ENCODE data around the gene SH2D7. TPM values are rescaled to one million over a fixed set of nuclear protein-coding genes. Genes with fewer than 3 reads are reported as not detected.
A peak's percentile ranks its signal among the peaks of the same experiment; 100 is the strongest.

SH2D7 gene
- total RNA-seq, 1 experiment from 2014 or later, result not detected

- no peak for DNase-seq (ENCODE audit: low spot score)
- in situ Hi-C loops (cut with HindIII; ENCODE audit: low sequenced_read_pairs), result no loop called here
Observed at GRCh38 chr15:78059110-78059839, 33.1 kb upstream of the SH2D7 start.

DNA sequence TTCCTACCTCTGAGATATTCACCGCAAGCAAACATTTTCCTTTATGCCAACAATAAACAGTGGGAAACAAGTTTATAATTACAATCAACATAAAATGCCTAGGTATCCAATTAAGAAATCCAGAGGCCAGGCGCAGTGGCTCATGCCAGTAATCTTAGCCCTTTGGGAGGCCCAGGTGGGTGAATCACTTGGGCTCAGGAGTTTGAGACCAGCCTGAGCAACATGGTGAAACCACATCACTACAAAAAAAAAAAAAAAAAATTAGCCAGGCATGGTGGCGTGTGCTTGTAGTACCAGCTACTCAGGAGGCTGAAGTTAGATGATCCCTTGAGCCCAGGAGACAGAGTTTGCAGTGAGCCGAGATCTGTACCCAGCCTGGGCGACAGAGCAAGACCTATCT, 32.1 kb upstream of the SH2D7 start:
- DNase-seq (ENCODE audit: low spot score), result no peak
- in situ Hi-C loops (cut with HindIII; ENCODE audit: low sequenced_read_pairs), result no loop called here

GRCh38 chr15:78061963-78062427, 30.4 kb upstream of the SH2D7 start:
- in situ Hi-C loops (cut with HindIII; ENCODE audit: low sequenced_read_pairs), result no loop called here

DNA sequence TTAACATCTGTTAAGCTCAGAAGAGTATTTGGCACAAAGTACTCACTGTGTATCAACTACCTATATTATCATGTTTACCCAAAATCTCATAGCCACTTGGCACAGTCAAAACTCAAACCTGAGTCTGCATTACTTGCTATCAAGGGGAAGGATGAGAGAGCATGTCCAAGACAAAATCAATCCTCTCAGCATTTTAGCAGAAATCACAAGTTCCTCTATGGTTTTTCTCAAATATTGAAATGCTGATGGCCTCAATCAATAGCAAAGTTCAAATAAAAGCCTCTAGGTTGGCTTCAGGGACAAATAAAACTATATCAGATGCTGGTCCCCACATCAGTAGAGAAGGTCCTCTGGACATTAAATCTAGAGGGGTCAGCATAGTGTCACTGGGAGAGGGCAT, 29.1 kb upstream of the SH2D7 start:
- in situ Hi-C loops (cut with HindIII; ENCODE audit: low sequenced_read_pairs), result no loop called here
- no peak for DNase-seq (ENCODE audit: low spot score)

More at GRCh38 chr15:78061963-78062427, 30.4 kb upstream of the SH2D7 start:
- DNase-seq (ENCODE audit: low spot score), result no peak

GRCh38 chr15:78063970-78064385, 28.4 kb upstream of the SH2D7 start:
- in situ Hi-C loops (cut with HindIII; ENCODE audit: low sequenced_read_pairs), result no loop called here
- no peak for DNase-seq (ENCODE audit: low spot score)

DNA sequence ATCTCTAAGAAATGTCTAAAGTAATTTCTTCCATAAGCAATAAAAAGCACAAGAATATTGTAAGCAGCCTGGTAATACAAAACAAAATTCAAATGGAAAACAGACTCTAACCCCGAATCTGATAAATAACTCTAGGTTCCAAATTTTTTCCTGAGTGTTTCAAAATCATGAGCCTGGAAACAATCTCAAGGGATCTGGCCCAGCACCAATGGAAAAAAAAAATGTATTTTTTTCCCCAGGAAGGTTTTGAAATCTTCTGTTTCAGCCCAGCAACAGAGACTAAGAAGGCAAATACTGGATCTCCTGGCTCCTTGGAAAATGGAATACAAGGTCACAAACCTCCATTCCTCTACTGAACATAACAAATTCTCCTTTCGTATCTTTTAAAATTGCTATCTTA, 27.8 kb upstream of the SH2D7 start:
- in situ Hi-C loops (cut with HindIII; ENCODE audit: low sequenced_read_pairs), result no loop called here
- DNase-seq (ENCODE audit: low spot score), result no peak

GRCh38 chr15:78065284-78065872, 27.0 kb upstream of the SH2D7 start:
- in situ Hi-C loops (cut with HindIII; ENCODE audit: low sequenced_read_pairs), result no loop called here
- DNase-seq (ENCODE audit: low spot score), result no peak

DNA sequence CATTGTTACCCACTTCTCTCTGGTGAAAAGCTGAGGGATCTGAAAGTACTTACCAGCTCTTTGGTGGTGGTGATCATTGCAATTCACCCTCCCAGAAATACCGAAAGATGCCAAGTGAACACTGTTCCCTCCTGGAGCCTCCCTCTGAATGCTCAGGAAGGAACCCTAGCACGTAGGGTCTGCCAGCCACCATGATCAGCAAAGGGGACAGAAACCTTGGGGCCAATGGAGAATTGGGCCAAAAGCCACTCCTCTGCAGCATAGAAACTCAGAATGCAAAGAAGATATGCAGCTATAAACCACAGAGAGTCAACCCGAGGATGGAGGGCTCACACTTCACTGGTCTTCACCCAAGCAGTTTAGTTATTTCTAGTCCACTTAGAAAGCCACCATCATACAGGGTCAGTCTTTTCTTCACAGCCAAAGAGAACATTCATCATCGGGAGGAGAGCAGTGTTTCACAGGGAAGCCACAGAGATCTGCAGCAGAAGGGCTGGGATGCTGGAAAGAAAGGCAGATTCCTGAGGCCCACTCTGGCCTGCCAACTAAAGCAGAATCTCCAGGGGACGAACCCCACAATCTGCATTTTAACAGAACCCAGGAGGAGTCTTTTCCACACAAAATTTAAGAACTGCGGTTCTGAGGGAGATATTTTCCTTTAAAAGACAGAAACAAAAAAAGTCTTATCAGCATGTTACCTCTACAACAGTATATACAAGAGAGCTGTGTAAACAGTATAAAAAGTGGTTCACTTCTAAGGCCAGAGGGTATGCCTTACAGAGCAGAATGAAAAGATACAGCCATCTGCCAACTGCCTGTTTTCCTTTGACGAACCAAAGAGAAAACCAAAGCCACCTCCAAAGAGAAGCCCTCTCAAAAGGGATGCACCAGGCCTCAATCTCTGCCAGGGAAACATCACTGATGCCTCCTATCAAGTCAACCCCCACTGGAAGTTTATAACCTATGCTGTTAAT, 26.1 kb upstream of the SH2D7 start:
- in situ Hi-C loops (cut with HindIII; ENCODE audit: low sequenced_read_pairs), result no loop called here
- no peak for DNase-seq (ENCODE audit: low spot score)

DNA sequence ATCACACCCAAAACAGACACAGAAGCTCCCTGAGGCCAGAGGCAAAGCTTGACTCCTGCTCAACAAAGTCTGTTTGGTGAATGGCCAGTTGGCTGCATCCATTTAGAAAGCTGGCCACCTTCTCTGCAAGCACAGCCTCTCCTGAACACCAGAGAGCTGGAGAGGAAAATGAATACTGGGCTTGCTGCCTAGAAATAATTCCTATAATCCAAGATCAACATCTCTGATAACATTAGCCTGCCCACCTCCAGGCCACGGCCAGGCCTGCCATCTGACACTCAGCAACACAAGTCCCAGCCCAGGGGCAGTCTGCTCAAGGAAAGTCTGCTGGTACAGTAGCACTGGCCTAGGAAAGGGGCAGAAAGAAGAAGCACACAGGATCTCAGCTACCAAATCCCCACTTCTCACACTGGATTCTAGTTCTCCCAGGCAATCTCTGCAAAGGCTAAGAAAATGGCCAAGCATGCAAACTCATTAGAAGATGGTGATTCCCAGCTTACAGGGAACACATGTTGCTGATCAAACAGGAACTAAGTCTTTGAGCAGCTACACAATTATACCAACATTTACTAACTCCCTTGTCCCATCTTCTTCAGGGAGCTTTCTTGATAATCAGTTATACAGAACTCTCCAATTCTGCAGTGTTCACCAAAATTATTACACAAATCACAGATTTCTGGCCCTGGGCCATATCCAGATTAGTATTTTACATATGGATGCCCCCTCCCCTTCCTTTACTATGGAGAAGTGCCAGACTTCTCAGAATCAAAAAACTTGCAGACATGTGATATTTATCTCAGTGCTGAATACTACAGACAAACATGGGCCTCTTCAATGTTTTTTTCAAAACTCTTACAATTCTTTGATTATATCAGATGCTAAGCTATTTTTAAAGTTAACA, 24.8 kb upstream of the SH2D7 start:
- DNase-seq (ENCODE audit: low spot score), result no peak
- in situ Hi-C loops (cut with HindIII; ENCODE audit: low sequenced_read_pairs), result no loop called here

DNA sequence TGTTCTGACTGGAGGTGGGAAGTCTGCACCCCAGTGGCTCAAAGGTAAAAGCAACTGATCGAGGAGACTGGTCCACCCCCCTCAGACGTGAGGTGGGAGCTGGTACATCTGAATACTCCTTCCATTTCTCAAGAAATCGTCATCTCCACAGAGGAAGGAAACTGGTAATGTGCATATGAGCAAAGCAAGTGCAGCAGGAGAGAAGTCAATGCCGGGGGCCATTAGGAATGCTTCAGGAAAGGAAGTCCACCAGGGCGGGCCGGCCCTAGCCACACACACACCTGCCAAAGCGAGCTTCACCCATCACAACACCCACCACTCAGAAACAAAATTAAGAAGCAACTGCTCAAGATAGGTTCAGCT, 23.3 kb upstream of the SH2D7 start:
- in situ Hi-C loops (cut with HindIII; ENCODE audit: low sequenced_read_pairs), result no loop called here
- DNase-seq (ENCODE audit: low spot score), result no peak

DNA sequence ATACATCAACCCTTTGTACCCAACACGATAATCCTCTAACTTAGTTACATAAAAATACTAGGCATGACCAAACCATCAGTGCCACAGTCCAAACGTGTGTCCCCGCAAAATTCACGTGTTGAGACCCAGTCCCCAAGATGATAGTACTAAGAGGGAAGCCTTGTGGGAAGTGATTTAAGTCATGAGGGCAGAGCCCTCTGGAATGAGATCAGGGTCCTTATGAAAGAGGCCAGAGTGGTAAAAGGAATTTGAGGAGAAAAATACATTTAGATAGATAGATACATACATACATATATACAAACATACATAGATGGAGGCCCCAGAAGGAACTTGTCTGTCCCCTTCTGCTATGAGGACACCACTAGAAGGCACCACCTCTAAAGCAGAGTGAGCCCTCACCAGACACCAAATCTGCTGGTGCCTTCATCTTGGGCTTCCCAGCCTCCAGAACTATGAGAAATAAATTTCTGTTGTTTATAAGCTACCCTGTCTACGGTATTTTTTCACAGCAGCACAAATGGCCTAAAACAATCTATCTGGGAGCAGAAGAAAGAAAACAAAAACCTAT, 22.8 kb upstream of the SH2D7 start:
- in situ Hi-C loops (cut with HindIII; ENCODE audit: low sequenced_read_pairs), result no loop called here
- DNase-seq (ENCODE audit: low spot score), result no peak

GRCh38 chr15:78070049-78070700, 22.2 kb upstream of the SH2D7 start:
- no peak for DNase-seq (ENCODE audit: low spot score)
- in situ Hi-C loops (cut with HindIII; ENCODE audit: low sequenced_read_pairs), result no loop called here

DNA sequence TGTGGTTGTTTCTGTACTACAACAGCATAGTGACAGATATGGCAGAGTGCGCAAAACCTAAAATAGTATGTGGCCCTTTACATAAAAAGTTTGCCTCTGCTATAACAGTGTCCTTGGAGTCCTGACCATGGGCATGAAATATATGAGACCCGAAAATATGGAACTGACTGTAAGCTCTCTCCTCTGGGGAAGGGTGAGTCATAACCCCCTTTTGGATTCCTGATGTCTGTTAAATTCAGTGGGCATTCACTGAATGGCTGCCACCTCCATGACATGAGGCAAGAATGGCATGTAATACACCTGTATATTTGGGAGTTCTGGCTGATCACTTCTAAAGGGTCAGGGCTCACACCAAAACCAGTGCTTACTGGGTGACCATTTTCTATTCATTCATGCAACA, 21.0 kb upstream of the SH2D7 start:
- no peak for DNase-seq (ENCODE audit: low spot score)
- in situ Hi-C loops (cut with HindIII; ENCODE audit: low sequenced_read_pairs), result no loop called here

DNA sequence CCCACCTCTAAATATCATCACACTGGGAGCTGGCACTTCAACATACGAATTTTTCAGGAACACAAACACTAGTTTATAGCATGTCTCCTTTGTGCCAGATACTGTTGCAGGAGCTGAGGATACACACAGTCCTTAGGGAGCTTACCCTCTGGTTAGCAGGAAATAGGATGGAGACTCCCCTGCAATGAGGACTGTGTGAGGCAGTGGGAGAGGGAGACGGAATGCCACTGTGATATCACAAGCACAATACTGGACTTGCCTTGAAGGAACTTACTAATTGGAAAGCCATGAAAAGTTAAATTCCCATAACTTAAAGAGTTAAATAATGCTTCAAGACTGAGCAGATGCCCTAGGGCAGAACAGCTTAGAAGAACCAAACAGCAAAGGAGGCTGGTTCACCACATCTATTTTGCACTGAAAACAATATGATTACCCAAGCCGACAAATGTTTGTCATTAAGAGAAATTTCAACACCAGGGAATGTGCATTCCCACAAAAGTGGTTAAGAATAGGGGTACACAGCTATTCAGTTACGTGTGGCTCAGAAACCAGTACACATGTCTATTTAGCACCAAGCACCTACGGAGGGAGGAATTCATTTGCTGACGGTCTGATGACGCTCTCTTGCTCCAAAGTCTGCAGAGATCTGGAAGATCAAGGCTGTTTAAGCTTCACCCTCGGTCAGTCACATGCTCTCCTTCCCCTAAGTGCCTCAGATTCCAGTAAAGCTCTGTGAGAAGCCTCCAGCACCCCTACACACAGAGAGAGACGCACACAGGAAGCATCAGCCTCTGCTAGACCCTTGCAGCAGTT, 20.1 kb upstream of the SH2D7 start:
- peak; percentile 46 for DNase-seq (ENCODE audit: low spot score)
- in situ Hi-C loops (cut with HindIII; ENCODE audit: low sequenced_read_pairs), result no loop called here

DNA sequence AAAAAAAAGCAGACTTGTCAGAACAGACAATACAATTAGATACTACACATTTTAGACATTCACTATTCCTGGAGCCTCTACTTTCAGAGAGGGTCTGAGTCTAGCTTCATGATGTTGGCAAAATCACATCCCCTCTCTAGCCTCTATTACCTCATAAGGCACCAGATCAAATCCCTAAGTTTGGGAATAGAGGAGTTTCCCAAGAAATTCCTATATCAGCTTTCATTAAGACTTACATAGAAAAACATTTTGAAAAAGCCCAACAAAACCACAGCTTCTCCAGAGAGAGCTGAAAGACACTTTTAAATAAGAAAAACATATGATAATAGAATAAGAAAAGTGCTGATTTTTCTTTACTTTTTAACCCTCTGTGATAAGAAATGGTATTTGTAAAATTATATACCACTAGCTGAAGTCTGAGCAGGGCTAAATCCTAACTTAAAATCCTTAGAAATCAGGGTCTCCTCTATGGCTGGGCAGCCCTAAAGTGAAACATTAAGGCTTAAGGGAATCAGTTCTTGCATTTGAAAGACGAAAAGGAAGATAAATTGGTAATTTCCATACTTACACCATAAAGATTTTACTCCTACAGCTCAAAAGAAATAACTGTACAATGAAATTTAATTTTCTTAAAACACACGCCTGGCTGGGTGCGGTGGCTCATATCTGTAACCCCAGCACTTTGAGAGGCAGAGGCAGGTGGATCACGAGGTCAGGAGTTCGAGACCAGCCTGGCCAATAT, 19.1 kb upstream of the SH2D7 start:
- in situ Hi-C loops (cut with HindIII; ENCODE audit: low sequenced_read_pairs), result no loop called here
- no peak for DNase-seq (ENCODE audit: low spot score)

GRCh38 chr15:78075490-78076230, 16.7 kb upstream of the SH2D7 start:
- peak; percentile 49 for DNase-seq (ENCODE audit: low spot score)
- in situ Hi-C loops (cut with HindIII; ENCODE audit: low sequenced_read_pairs), result no loop called here
